ENCODE results near the gene CYLC1.

CYLC1 gene

DNA sequence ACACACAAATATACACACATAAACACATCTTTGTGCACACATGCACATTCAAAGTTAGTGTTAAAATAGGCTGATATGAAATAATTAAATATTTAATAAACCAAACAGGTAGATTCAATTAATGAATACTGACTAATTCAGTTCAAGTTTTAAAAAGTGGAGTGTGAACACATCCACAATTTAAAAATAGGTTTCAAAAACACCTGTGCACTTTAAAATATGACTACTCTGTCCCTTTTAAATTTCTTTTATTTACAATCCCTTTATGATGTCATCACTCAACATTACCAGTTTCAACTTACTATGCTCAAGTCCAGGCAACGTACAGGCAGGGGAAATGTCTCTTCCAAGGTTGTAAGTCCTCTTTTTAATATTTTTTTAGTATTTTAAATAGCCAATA, at the start of gene CYLC1:
TSS of gene CYLC1 (plus strand) at position 301 of the 400 bp plus-strand sequence. CDS start at position 338, 37 bp downstream.
- no peak for DNase-seq

DNA sequence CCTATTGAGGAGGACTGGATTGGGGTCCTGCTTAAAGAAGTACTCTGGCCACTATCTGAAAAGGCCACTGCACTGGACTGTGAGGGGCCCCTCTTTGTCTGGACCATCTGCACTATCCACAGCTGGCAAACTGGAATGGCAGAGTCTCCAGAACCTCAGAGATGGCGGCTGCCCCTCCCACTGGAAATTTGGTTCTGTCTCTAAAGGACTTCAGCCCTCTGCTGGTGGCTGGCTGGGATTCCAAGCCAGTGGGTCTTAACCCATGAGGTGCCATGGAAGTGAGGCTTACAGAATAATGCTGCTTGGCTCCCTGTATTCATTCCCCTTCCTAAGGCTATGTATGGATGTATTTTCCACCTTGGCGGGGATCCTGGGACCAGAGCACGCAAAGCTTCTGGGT, 41.6 kb upstream of the CYLC1 start:
- no peak for DNase-seq

GRCh38 chrX:83829874-83830273, 31.1 kb upstream of the CYLC1 start:
- no peak for DNase-seq

DNA sequence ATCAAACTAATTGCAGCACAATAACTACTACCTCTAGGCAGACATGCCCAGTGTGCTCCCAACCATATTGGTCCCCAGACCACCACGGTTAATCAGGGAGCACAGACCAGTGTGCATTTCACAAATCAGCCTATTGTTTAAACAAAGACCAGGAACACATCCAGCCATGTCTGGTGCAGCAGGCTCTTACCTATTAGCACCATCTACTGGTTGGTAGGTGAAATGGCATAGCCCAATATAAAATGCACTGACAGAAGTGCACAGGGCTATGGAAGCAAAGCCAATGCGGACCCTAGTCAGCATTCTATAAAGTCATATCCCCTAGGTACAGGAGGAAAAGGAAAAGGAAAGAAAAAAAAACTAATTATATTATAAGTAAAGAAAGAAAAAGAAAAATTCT, 15.5 kb upstream of the CYLC1 start:
- DNase-seq: peak in 1 of 2 experiments; percentile 0

DNA sequence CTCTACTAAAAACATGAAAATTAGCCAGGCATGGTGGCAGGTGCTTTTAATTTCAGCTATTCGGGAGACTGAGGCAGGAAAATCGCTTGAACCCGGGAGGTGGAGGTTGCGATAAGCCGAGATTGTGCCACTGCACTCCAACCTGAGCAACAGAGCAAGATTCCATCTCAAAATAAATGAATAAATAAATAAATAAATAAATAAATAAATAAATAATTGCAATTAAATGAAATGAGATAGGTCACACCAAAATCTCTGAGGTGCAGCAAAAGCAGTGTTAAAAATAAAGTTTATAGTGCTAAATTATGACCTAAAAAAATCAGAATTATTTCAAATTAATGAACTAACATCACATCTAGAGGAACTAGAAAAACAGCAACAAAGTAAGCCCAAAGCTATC, 13.6 kb upstream of the CYLC1 start:
- DNase-seq: no peak

DNA sequence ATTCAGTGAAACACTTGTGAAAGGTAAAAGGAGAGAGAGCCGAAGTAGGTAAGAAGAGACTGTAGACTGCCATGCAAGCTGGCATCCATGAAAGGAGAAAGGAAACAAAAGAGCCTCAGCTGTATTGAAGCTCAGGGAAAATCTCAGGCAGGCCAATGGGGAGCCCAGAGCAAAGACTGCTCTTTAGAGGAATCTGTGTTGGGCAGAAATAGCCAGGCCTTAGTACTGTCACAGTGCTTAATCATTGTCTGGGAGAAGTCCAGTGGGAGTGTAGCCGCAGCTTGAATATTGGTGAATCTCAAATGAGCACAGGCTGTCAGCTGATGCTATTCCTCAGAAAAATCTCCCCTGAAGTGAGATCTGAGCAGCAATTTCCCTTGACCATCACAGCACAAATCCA, 27.6 kb downstream of the CYLC1 start:
- no peak for DNase-seq

DNA sequence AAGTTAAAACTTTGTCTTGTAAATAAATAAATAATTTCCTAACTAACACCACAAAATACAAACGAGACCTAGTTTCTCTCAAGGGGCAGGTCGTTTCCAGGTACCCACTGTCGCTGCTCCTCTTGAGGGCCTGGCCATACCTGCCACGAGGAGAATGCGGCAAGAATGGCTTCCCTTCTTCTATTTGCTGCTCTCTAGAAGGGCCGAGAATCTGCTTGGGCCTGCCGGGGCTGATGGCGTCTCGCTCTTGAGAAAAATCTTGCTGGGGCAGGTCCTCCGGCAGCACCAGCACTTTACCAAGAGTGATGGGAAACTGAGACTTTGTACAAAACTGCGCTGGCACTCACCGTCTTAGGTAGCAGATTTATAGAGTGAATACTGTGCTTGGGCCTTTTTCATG, 31.5 kb downstream of the CYLC1 start:
- no peak for DNase-seq

GRCh38 chrX:83906921-83907320, 46.0 kb downstream of the CYLC1 start:
- no peak for DNase-seq

DNA sequence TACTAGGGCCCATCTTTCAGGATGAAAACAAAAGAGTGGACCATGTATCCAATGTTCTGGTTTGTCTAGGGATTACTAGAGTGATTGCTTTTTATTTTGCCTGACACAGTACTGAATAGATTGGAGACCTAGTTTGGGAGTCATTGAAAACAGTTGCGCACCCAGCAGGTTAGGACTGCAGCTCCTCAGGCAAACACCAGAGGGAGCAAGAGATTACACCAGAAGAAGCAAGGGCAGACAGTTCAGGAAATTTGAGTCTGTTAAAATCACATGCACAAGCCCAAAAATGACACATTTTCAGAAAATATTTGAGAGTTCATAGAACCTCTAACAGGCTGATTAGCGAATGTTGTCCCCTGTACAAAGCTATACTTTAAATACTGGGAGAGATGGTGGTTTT, 55.6 kb downstream of the CYLC1 start:
- DNase-seq: no peak

- no peak for DNase-seq
Measured at GRCh38 chrX:83934220-83934619, 73.3 kb downstream of the CYLC1 start.

All from activated CD4-positive, alpha-beta T cell treated with anti-CD3 and anti-CD28 coated beads, Interleukin-2, amount 50 U/mL, for 48 hours (primary cell).